ENCODE results near the gene SF3A1. TPM values are rescaled to one million over a fixed set of nuclear protein-coding genes. Genes with fewer than 3 reads are reported as not detected.

The SF3A1 gene
- polyA plus RNA-seq, 1 donor: 69.4 TPM

DNA sequence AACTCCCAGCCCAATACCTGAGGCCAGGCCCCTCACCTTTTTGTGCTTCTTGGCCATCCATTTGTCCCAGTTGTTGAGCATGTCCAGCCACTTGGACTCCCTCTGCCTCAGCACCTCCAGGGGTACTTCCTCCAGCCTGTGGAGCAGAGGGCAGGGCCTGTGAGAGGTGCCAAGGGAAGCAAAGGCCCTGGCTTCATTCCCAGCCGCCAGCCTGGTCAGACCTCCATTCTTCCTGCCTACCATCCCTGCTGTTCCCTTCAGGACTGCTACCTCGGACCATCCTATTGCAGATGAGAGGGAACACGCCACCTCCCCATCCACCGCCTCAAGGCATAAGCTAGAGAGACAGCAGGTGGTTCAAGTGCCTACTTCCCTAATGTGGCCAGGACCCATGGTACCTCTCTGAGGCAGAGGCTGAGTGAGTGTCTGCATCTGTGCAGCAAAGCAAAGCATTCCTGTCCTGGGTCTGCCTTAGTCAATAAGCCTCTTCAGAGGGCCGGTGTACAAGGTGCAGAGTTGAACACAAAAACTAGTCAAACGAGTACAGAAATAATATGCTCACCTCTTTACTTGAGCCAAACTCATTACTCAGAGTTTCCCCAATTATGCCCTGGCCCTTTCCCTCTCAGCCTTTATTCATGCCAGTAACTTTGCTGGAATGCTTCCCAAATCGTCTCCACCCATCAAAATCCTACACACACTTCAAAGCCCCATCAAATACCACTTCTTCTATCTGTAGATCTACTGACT, 52.0 kb downstream of the SF3A1 start:
- no peak for DNase-seq (ENCODE audit: low read depth)

DNA sequence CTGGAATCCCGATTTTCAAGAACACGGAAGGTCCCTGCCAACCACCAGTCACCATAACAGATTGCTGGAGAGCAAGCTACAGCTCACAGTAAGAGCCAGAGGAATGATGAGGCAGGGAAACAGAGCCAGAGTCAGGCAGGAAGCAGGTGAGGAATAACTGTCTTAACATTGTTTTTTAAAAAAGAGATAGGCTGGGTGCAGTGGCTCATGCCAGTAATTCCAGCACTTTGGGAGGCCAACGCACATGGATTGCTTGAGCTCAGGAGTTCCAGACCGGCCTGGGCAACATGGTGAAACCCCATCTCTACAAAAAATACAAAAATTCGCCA, 53.9 kb downstream of the SF3A1 start:
- no peak for DNase-seq (ENCODE audit: low read depth)

- no peak for DNase-seq (ENCODE audit: low read depth)
Measured at GRCh38 chr22:30301995-30302809, 54.5 kb downstream of the SF3A1 start.

- DNase-seq (ENCODE audit: low read depth): no peak
Measured at GRCh38 chr22:30299322-30299721, 57.4 kb downstream of the SF3A1 start.

GRCh38 chr22:30297991-30298701, 58.5 kb downstream of the SF3A1 start:
- no peak for DNase-seq (ENCODE audit: low read depth)

- no peak for DNase-seq (ENCODE audit: low read depth)
Measured at GRCh38 chr22:30297276-30297990, 59.3 kb downstream of the SF3A1 start.

GRCh38 chr22:30296833-30297232, 59.9 kb downstream of the SF3A1 start:
- DNase-seq (ENCODE audit: low read depth): no peak

GRCh38 chr22:30296324-30296723, 60.4 kb downstream of the SF3A1 start:
- no peak for DNase-seq (ENCODE audit: low read depth)

- no peak for DNase-seq (ENCODE audit: low read depth)
Measured at GRCh38 chr22:30295576-30295975, 61.1 kb downstream of the SF3A1 start.

DNA sequence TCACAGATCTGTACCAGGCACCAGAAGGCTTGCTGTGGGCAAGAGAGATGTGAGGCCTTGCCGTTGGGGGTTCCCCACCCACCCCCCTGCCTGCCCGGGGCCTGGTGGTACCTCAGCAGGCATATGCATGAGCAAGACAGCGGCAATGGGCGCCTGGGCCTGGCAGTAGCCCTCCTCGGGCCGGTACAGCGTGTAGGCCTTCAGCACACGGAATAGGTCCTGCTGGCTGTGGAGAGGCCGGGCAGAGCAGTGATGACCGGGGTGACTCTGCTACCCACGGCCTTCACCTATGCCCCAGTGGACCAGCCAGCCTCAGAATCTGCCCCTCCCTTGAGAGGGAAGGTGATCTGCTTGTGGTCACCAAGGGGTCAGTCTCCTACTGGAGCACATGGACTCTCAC, 61.9 kb downstream of the SF3A1 start:
- DNase-seq (ENCODE audit: low read depth): no peak

DNA sequence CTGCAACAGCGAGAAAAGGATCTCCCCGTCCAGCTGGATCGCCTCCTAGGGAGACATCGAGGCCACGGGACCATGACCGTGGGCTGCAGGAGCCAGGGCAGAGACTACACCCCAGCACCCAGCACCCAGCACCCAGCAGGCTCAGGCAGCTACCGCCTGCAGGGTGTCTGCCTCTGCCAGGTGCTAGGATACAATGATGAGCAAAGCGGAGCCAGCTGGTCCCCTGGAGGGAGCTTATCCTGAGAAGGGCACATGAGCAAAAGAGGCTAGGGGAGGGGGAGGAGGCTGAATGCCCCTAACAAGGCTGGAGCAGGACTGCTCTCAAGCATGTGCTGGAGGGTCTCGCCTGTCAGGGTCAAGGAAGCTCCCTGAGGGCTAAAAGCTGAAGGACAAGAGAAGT, 62.6 kb downstream of the SF3A1 start:
- no peak for DNase-seq (ENCODE audit: low read depth)

DNA sequence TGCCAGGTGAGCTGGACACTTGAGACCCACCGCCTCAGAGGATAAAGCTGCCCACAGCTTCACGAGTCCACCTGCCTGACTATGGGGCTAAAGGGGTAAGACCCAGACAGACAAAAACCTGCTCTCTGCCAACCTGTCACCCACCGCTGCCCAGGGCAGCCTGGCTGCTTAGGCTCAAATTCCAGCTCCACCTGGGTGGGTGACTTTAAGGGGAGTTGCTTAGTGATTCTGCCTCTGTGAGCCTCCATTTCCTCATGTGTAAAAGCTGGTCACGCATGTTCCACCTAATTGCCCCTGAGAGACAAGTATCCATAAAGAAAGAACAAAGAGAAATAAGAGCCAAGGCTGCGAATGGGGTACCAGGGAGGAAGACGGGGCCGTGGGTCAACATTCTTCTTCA, 63.7 kb downstream of the SF3A1 start:
- no peak for DNase-seq (ENCODE audit: low read depth)

- no peak for DNase-seq (ENCODE audit: low read depth)
Measured at GRCh38 chr22:30292069-30292970, 64.4 kb downstream of the SF3A1 start.

DNA sequence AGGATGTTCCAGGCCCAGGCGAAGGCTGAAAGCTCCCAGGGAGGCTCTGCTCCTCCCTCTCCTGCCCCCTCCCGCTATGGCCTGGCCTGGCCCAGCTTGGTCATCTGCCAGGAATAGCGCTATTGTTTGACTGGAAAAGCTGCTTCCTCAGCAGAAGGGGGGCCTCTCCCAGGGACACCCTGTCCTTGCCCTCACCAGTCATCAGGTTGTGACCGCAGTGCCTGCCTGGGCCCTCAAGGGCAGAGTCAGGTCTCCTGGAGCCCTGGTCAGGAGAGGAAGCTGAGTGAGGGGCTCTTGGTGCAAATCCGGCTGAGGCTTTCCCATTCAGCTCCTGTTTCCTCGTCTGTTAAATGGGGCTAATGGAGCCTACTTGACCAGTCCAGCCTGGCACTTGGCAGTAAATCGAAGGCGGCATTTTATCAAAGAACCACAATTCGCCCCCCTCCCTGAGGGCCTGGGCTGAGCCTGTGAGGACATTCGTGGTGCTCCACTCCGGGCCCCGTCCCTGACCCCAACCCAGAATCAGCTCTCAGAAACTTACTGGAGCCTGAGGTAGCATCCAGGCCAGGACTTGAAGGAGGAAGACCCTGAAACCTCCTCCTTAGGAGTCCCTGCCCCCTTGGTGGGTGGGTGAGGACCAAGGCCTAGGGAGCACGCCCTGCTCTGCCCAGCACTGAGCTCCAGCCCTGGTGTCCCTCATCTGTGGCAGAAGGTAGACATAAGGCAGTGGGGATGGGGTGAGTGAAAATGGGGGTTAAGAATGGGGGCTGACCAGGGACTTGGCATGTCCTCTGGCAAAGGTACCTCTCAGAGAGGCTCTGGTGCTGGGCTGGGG, 65.4 kb downstream of the SF3A1 start:
- DNase-seq (ENCODE audit: low read depth): no peak

DNA sequence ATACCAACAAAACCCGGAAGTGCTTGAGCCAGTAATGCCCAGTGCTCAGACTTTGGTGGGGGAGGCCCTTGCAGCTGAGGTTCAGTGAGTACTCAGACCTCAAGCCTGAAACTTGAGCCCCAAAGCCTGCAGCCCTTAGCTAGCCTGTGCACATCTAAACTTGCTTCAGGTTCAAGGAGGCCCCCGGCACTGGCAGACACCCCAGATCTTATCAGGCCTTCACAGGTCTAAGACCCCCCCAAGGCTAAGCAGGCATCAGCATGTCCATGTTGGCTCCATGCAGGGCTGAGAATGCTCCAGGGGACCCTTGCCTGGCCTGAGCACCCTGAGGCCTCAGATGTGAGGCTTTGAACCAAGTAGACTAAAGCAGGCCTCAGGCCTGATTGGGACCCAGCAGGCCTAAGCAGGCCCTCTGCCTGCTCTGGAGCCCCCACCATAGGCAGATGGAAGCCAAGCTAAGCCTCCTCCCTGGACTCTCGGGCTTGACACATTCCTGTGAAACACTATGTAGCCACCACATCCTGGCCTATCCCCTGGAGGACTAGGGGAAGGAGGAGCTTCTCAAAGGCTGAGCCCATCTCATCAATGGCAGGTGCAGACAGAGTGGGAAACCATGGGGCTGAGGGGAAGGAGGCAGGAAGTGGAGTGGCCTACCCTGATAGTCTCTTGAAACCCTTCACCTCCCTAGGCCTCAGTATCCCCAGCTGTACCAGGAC, 66.2 kb downstream of the SF3A1 start:
- DNase-seq (ENCODE audit: low read depth): no peak

- DNase-seq (ENCODE audit: low read depth): no peak
Measured at GRCh38 chr22:30289980-30290313, 66.7 kb downstream of the SF3A1 start.

GRCh38 chr22:30289141-30289979, 67.3 kb downstream of the SF3A1 start, which contains the start of gene CASTOR1:
Gene CASTOR1 (minus strand): TSS chr22:30289505. CDS start chr22:30289497, 8 bp downstream.
- DNase-seq (ENCODE audit: low read depth): peak; percentile 95

GRCh38 chr22:30288419-30289140, 68.1 kb downstream of the SF3A1 start:
- no peak for DNase-seq (ENCODE audit: low read depth)
